Karpas-422 (cell line): ENCODE measurements around the gene CCDC81. TPM values are rescaled to one million over a fixed set of nuclear protein-coding genes. Genes with fewer than 3 reads are reported as not detected.
"Not testable (repeated sequence)": the region's sequence is repeated elsewhere in the genome, so short reads cannot be mapped to it uniquely, and the experiment has no call there.

Experiments used
- DNase-seq: peaks from one replicate; pipeline ENCODE4 v3.0.0-alpha.2; 2015
- H2AFZ ChIP-seq: fragments of 200-600 bp; sonication (generic); 2 replicates; pipeline ENCODE4 v1.6.1; 2014; ENCODE audit warnings: antibody characterized with exemption, low read length, mixed read lengths
- H3K27ac ChIP-seq: fragments of 200-600 bp; sonication (generic); 2 replicates; pipeline ENCODE4 v1.5.1; 2014; ENCODE audit warnings: mild to moderate bottlenecking, low read length, moderate library complexity
- H3K27me3 ChIP-seq: fragments of 200-600 bp; sonication (generic); 2 replicates; pipeline ENCODE4 v1.6.1; 2014; ENCODE audit warnings: low read length, mixed read lengths
- H3K36me3 ChIP-seq: fragments of 200-600 bp; sonication (generic); 2 replicates; pipeline ENCODE4 v1.6.1; 2014; ENCODE audit warnings: low read length, mixed read lengths; ENCODE audit not compliant: insufficient read depth
- H3K4me1 ChIP-seq: fragments of 200-600 bp; sonication (generic); 2 replicates; pipeline ENCODE4 v1.6.1; 2014; ENCODE audit warnings: mild to moderate bottlenecking, low read length, mixed read lengths
- H3K4me2 ChIP-seq: fragments of 200-600 bp; sonication (generic); 2 replicates; pipeline ENCODE4 v1.6.1; 2014; ENCODE audit warnings: low read length, low read depth, mild to moderate bottlenecking; ENCODE audit not compliant: poor library complexity, severe bottlenecking
- H3K4me3 ChIP-seq: fragments of 200-600 bp; sonication (generic); 2 replicates; pipeline ENCODE4 v1.5.1; 2014; ENCODE audit warnings: mild to moderate bottlenecking, antibody characterized with exemption, low read length, mixed read lengths
- H3K79me2 ChIP-seq: fragments of 200-600 bp; sonication (generic); 2 replicates; pipeline ENCODE4 v1.6.1; 2014; ENCODE audit warnings: mild to moderate bottlenecking, low read length, mixed read lengths
- H3K9ac ChIP-seq: fragments of 200-600 bp; sonication (generic); 2 replicates; pipeline ENCODE4 v1.6.0; 2014; ENCODE audit warnings: low read length
- H3K9me2 ChIP-seq: fragments of 200-600 bp; sonication (generic), shearing (Covaris generic); replicated peaks from 2 replicates; pipeline ENCODE4 v1.6.0; 2014; ENCODE audit warnings: mild to moderate bottlenecking, low read length, moderate library complexity; ENCODE audit not compliant: insufficient read depth
- H3K9me3 ChIP-seq: fragments of 300-700, 200-600 bp; sonication (generic); 2 replicates; pipeline ENCODE4 v1.6.1; 2014; ENCODE audit warnings: low read length, mixed read lengths
- H4K20me1 ChIP-seq: fragments of 200-600 bp; sonication (generic); 2 replicates; pipeline ENCODE4 v1.6.1; 2014; ENCODE audit warnings: mild to moderate bottlenecking, antibody characterized with exemption, low read length, low read depth; ENCODE audit not compliant: insufficient read depth
- total RNA-seq: library from RNA; depleted of rRNA; stranded (reverse); fragments of >200 nt; shearing (Covaris generic); gene quantifications from 2 replicates; pipeline ENCODE4 v1.2.3, GENCODE V29; 2014; ENCODE audit warnings: low replicate concordance

The CCDC81 gene
- total RNA-seq, 1 experiment from 2014 or later: 1.6 TPM

GRCh38 chr11:86416951-86417350 is 42.3 kb downstream of the CCDC81 start:
- not testable (repeated sequence) for H3K4me3 ChIP-seq, H3K4me2 ChIP-seq, H3K36me3 ChIP-seq, H3K79me2 ChIP-seq, DNase-seq, H3K9ac ChIP-seq, H3K27me3 ChIP-seq, H2AFZ ChIP-seq, H3K27ac ChIP-seq, H3K9me3 ChIP-seq, H3K9me2 ChIP-seq, H4K20me1 ChIP-seq, H3K4me1 ChIP-seq

GRCh38 chr11:86418106-86418505 is 43.4 kb downstream of the CCDC81 start:
- Histone ChIP-seq H4K20me1 (no peaks in the 10 kb centered on the region), H3K79me2 (no peaks in the 10 kb centered on the region), H3K27me3 (no peaks in the 10 kb centered on the region), H3K9ac (no peak overlapping the region), H3K4me2 (no peak overlapping the region), H3K9me2 (no peaks in the 10 kb centered on the region), H3K36me3 (no peaks in the 10 kb centered on the region), H3K4me1 (no peaks in the 10 kb centered on the region), H3K27ac (no peak overlapping the region), H3K4me3 (no peak overlapping the region), H3K9me3 (no peaks in the 10 kb centered on the region), H2AFZ (no peak overlapping the region)
- no peak for DNase-seq

GRCh38 chr11:86418513-86418912 is 43.8 kb downstream of the CCDC81 start:
- Histone ChIP-seq H3K27me3 (no peaks in the 10 kb centered on the region), H3K79me2 (no peaks in the 10 kb centered on the region), H3K4me2 (no peak overlapping the region)

GRCh38 chr11:86418917-86419316 is 44.2 kb downstream of the CCDC81 start:
- peak; percentile 71 for DNase-seq
- no peaks in the 10 kb centered on the region for H3K36me3 ChIP-seq
- no peaks in the 10 kb centered on the region for H3K9me2 ChIP-seq
- no peak overlapping the region for H3K9ac ChIP-seq
- no peak overlapping the region for H3K27ac ChIP-seq
- no peak overlapping the region for H2AFZ ChIP-seq
- no peaks in the 10 kb centered on the region for H3K9me3 ChIP-seq
- no peaks in the 10 kb centered on the region for H4K20me1 ChIP-seq
- no peaks in the 10 kb centered on the region for H3K4me1 ChIP-seq
- no peaks in the 10 kb centered on the region for H3K79me2 ChIP-seq
- no peak overlapping the region for H3K4me3 ChIP-seq
- H3K4me2 ChIP-seq: no peak overlapping the region
- no peaks in the 10 kb centered on the region for H3K27me3 ChIP-seq

More at GRCh38 chr11:86418513-86418912, 43.8 kb downstream of the CCDC81 start:
- Histone ChIP-seq H3K4me3 (no peak overlapping the region), H3K9me3 (no peaks in the 10 kb centered on the region), H3K27ac (no peak overlapping the region), H3K9ac (no peak overlapping the region), H3K36me3 (no peaks in the 10 kb centered on the region), H4K20me1 (no peaks in the 10 kb centered on the region), H3K9me2 (no peaks in the 10 kb centered on the region), H2AFZ (no peak overlapping the region), H3K4me1 (no peaks in the 10 kb centered on the region)
- DNase-seq: no peak

GRCh38 chr11:86421946-86422345 is 47.3 kb downstream of the CCDC81 start:
- Histone ChIP-seq H3K36me3 (no peaks in the 10 kb centered on the region), H3K4me3 (no peak overlapping the region), H3K4me2 (no peak overlapping the region), H3K27me3 (no peaks in the 10 kb centered on the region), H3K4me1 (no peaks in the 10 kb centered on the region), H3K79me2 (no peaks in the 10 kb centered on the region), H4K20me1 (no peaks in the 10 kb centered on the region), H3K9ac (no peak overlapping the region), H3K9me2 (no peaks in the 10 kb centered on the region), H2AFZ (no peak overlapping the region), H3K27ac (no peak overlapping the region), H3K9me3 (no peaks in the 10 kb centered on the region)
- DNase-seq: no peak

- no peak overlapping the region for H2AFZ ChIP-seq
- no peaks in the 10 kb centered on the region for H3K9me2 ChIP-seq
- H3K9ac ChIP-seq: no peak overlapping the region
- H3K79me2 ChIP-seq: no peaks in the 10 kb centered on the region
- H4K20me1 ChIP-seq: no peaks in the 10 kb centered on the region
- no peaks in the 10 kb centered on the region for H3K9me3 ChIP-seq
- no peak overlapping the region for H3K4me3 ChIP-seq
- H3K27ac ChIP-seq: no peak overlapping the region
- no peak for DNase-seq
- no peaks in the 10 kb centered on the region for H3K27me3 ChIP-seq
- no peak overlapping the region for H3K4me2 ChIP-seq
- no peaks in the 10 kb centered on the region for H3K36me3 ChIP-seq
- H3K4me1 ChIP-seq: no peaks in the 10 kb centered on the region
Measured at GRCh38 chr11:86422371-86422770, 47.7 kb downstream of the CCDC81 start.

- not testable (repeated sequence) for H3K36me3 ChIP-seq, H3K79me2 ChIP-seq, H3K9ac ChIP-seq, H3K4me2 ChIP-seq, H3K9me2 ChIP-seq, H3K4me3 ChIP-seq, H3K27ac ChIP-seq, H3K4me1 ChIP-seq, DNase-seq, H2AFZ ChIP-seq, H3K27me3 ChIP-seq, H4K20me1 ChIP-seq, H3K9me3 ChIP-seq
Measured at GRCh38 chr11:86423488-86423887, 48.8 kb downstream of the CCDC81 start.

GRCh38 chr11:86427441-86427840 is 52.8 kb downstream of the CCDC81 start:
- Histone ChIP-seq H3K9me2 (no peaks in the 10 kb centered on the region), H3K27ac (no peak overlapping the region)
- DNase-seq: no peak

GRCh38 chr11:86431258-86431657 is 56.6 kb downstream of the CCDC81 start:
- no peak overlapping the region for H3K4me2 ChIP-seq
- no peak overlapping the region for H3K27ac ChIP-seq
- H3K36me3 ChIP-seq: no peaks in the 10 kb centered on the region
- H3K4me3 ChIP-seq: no peak overlapping the region
- no peaks in the 10 kb centered on the region for H3K9me2 ChIP-seq
- no peaks in the 10 kb centered on the region for H3K27me3 ChIP-seq
- H3K9ac ChIP-seq: no peak overlapping the region
- no peak for DNase-seq
- H4K20me1 ChIP-seq: no peaks in the 10 kb centered on the region
- no peaks in the 10 kb centered on the region for H3K4me1 ChIP-seq
- no peaks in the 10 kb centered on the region for H3K79me2 ChIP-seq
- no peaks in the 10 kb centered on the region for H3K9me3 ChIP-seq
- H2AFZ ChIP-seq: no peak overlapping the region

More at GRCh38 chr11:86427441-86427840, 52.8 kb downstream of the CCDC81 start:
- Histone ChIP-seq H4K20me1 (no peaks in the 10 kb centered on the region), H3K27me3 (no peaks in the 10 kb centered on the region), H3K9ac (no peak overlapping the region), H2AFZ (no peak overlapping the region), H3K4me1 (no peaks in the 10 kb centered on the region), H3K4me2 (no peak overlapping the region), H3K79me2 (no peaks in the 10 kb centered on the region), H3K9me3 (no peaks in the 10 kb centered on the region), H3K36me3 (no peaks in the 10 kb centered on the region), H3K4me3 (no peak overlapping the region)
